GM19023 (cell line): ENCODE data around the gene TMEM91.
A peak's percentile ranks its signal among the peaks of the same experiment; 100 is the strongest.
"Not testable (repeated sequence)": the region's sequence is repeated elsewhere in the genome, so short reads cannot be mapped to it uniquely, and the experiment has no call there.

Source experiments
- ATAC-seq: cut with Tn5 transposase; IDR thresholded peaks from one replicate; pipeline ENCODE4 v1.9.1; 2021; ENCODE audit warnings: mild to moderate bottlenecking, moderate library complexity; ENCODE audit not compliant: unreplicated experiment

The TMEM91 gene

GRCh38 chr19:41352609-41353465 lies 23.5 kb upstream of the TMEM91 start:
- ATAC-seq: no peak

GRCh38 chr19:41353466-41354342 lies 22.6 kb upstream of the TMEM91 start, which contains the start of gene TGFB1:
Gene TGFB1 (minus strand): TSS chr19:41353922. CDS start chr19:41353044, 878 bp downstream.
- ATAC-seq: peak; percentile 46

- no peak for ATAC-seq
Observed at GRCh38 chr19:41354343-41354953, 21.9 kb upstream of the TMEM91 start.

- ATAC-seq: no peak
Observed at GRCh38 chr19:41355035-41355434, 21.3 kb upstream of the TMEM91 start.

- ATAC-seq: no peak
Observed at GRCh38 chr19:41355802-41356201, 20.5 kb upstream of the TMEM91 start.

GRCh38 chr19:41356984-41357739 lies 19.2 kb upstream of the TMEM91 start:
- ATAC-seq: no peak

GRCh38 chr19:41357746-41358145 lies 18.6 kb upstream of the TMEM91 start:
- no peak for ATAC-seq

GRCh38 chr19:41359741-41360140 lies 16.6 kb upstream of the TMEM91 start:
- no peak for ATAC-seq

- no peak for ATAC-seq
Observed at GRCh38 chr19:41362143-41362847, 14.0 kb upstream of the TMEM91 start.

GRCh38 chr19:41363371-41363752 lies 13.0 kb upstream of the TMEM91 start:
- no peak for ATAC-seq

GRCh38 chr19:41363753-41364523 lies 12.4 kb upstream of the TMEM91 start, which contains the start of gene B9D2:
Gene B9D2 (minus strand): TSS chr19:41364149. CDS start chr19:41363519, 630 bp downstream.
- peak; percentile 82 for ATAC-seq

- ATAC-seq: no peak
Observed at GRCh38 chr19:41364524-41365391, 11.6 kb upstream of the TMEM91 start.

- no peak for ATAC-seq
Observed at GRCh38 chr19:41366089-41366488, 10.2 kb upstream of the TMEM91 start.

- ATAC-seq: peak; percentile 28
Observed at GRCh38 chr19:41367848-41368301, 8.5 kb upstream of the TMEM91 start.

GRCh38 chr19:41369769-41370168 lies 6.6 kb upstream of the TMEM91 start:
- ATAC-seq: no peak

GRCh38 chr19:41371119-41371518 lies 5.2 kb upstream of the TMEM91 start:
- not testable (repeated sequence) for ATAC-seq

GRCh38 chr19:41371541-41371940 lies 4.8 kb upstream of the TMEM91 start:
- no peak for ATAC-seq

GRCh38 chr19:41372501-41372900 lies 3.8 kb upstream of the TMEM91 start:
- ATAC-seq: no peak
